HG02884 (cell line): Measurements from ENCODE around the gene CHAT.

Experiments
- ATAC-seq: cut with Tn5 transposase; IDR thresholded peaks from one replicate; pipeline ENCODE4 v1.9.1; 2021; ENCODE audit warnings: mild to moderate bottlenecking, moderate library complexity; ENCODE audit not compliant: unreplicated experiment

Gene CHAT

GRCh38 chr10:49627644-49628247 lies 13.9 kb downstream of the CHAT start:
- no peak for ATAC-seq

- no peak for ATAC-seq
These were observed 14.8 kb downstream of the CHAT start for GRCh38 chr10:49628599-49628998.

GRCh38 chr10:49629431-49629881 lies 15.6 kb downstream of the CHAT start:
- ATAC-seq, result no peak

GRCh38 chr10:49631975-49632374 lies 18.1 kb downstream of the CHAT start:
- ATAC-seq, result no peak

GRCh38 chr10:49632406-49633317 lies 18.8 kb downstream of the CHAT start:
- no peak for ATAC-seq

- ATAC-seq, result no peak
These were observed 19.7 kb downstream of the CHAT start for GRCh38 chr10:49633327-49634068.

GRCh38 chr10:49634069-49634660 lies 20.3 kb downstream of the CHAT start:
- no peak for ATAC-seq

DNA sequence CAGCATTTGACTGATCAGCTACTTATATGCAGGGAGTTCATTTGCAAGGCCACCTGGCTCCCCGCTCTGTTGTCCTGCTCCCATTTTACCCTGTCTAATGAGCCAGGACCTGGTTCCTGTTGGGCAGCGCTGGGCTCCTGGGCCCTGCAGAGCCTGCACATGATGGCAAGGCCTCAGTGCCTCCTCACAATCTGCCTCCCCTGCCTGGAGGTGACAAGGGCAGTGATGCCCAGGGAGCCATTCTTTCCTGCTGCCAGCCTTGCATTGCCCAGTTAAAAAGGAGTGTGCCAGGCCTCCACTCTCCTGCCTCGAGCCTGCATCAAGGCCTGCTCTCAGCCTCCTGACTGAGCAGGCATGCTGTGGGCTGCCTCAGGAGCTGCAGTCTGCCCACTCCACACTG lies 28.5 kb downstream of the CHAT start:
- no peak for ATAC-seq

DNA sequence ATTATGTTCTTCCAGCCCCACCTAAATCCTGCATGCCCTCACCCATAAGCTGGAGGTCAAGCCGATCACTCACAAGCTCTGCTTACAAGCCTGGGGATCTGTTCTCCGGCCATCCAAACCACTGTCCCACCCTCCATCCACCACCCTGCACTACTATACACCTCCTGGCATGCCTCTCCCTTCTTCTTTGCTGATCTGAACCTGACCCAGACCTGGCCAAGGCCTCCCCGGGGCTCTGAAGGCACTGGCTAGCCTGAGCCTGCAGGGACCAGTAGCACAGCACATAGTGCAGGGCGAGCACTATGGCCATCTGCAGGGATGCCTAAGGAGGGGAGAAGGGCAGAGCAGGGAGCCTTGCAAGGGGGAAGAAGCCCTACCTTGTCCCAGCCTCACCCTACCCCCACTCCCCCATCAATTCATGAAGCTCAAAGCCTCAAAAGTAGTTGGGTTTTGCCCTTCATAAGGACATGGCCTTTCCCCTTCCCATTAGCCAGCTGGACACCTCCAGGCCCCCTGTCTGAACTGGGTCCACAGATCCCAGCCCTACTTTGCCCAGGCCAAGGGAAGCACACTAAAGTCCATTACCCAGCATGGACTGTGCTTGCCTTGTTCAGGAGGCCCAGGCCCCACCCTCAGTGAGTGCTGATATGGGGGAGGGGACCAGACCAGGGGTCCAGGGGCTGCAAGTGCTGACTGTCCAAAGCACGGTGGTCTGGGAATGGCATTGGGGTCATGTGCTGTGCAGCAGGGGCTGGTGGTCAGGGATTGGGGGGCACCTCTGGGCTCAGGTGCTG lies 29.6 kb downstream of the CHAT start:
- ATAC-seq, result no peak

DNA sequence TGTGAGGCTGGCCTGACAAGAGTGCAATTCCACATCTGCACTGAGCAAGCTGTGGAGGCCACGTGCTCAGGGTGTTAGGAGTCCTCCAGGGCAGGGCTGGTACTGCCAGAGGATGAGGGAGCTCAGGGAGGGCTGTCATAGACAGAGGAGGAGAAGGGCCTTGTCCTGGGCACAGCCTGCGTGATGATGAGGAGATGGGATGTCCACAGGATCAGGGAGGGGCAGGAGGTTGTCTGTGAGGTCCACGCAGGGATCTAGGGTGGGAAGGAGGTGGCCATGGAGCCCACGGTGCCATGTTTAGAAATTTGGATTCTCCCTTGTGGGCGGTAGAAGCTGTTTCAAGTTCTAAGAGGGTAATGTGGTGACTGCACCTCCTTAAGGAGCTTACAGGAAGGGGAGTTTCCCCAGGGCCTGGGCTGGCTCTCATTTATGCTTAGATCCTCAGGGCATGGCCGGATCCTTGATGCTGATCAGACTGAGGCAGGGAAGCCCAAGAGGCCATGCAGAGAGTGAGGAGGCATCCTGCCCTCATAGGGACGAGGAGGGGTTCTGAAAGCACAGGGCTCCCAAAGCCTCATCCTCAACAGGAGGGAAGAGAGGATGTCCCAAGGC lies 30.3 kb downstream of the CHAT start:
- no peak for ATAC-seq

- no peak for ATAC-seq
These were observed 31.6 kb downstream of the CHAT start for GRCh38 chr10:49645417-49645816.

DNA sequence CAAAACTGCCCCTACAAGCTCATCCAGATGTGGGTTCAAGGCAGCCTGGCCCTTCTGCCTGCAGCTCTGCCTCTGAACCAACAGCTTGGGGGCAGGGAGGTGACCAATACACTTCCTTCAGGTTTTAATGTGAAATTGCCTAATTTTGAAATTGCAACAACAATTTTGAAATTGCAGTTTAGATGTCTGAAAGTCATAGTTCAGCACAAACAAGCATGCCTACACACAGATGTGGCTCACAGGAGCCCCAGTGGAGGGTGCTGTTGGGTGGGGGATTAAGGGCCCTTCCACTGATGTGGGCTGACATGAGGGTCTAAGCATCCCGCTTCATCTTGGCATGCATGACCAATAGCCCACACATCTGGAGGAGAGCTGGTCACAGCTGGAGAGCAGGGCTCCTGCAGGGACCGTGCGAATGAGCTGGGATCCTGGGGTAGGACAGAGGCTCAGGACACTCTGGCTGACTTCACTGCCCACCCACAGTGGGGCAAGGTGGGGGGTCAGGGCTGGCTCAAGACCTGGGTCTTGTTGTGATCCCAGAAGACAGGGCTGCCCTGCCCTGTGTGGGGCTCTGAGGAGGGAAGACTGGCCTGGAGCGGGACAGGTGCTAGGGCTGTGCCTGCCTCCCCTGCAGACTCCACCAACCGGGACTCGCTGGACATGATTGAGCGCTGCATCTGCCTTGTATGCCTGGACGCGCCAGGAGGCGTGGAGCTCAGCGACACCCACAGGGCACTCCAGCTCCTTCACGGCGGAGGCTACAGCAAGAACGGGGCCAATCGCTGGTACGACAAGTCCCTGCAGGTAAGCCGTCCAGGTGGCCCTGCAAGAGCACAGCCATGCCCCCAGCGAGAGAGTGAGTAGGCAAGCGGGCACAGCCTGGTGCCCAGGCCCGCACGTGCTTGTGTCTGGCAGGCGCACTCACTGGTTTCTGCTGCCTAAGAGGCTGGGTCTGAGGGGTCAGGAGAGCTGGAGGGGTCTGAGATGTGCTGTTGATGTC lies 32.3 kb downstream of the CHAT start:
- no peak for ATAC-seq

DNA sequence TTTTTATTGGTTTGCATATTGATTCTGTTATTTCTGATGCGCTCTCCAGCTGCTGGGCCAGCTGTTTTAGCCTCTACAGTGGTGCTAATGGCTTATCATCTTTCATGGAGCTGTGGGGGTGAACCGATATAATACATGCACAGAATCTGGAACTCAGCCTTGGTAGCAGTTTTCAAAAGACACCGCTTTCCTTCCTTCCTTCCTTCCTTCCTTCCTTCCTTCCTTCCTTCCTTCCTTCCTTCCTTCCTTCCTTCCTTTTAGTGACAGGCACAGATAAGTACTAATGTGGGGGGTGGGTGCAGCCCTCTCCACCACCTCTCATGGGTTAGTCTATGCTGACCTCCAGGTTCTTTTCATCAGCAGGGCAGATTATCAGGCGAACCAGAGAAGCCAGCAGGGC lies 33.7 kb downstream of the CHAT start:
- ATAC-seq, result no peak

- ATAC-seq, result no peak
These were observed 34.4 kb downstream of the CHAT start for GRCh38 chr10:49647985-49648795.

DNA sequence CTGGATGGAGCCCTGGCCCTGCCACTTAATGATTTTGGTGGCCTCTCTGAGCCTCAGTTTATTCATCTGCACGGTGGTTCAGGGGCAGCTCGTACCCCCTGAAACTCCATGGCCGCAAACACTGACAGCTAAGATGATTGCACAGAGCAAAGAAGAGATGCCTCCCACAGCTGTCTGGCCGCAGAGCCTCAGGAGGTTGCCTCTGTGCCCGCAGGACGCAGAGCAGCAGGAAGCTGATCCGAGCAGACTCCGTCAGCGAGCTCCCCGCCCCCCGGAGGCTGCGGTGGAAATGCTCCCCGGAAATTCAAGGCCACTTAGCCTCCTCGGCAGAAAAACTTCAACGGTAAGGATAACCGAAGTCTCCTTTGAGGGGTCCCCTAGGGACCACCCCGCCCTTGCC lies 35.5 kb downstream of the CHAT start:
- no peak for ATAC-seq

DNA sequence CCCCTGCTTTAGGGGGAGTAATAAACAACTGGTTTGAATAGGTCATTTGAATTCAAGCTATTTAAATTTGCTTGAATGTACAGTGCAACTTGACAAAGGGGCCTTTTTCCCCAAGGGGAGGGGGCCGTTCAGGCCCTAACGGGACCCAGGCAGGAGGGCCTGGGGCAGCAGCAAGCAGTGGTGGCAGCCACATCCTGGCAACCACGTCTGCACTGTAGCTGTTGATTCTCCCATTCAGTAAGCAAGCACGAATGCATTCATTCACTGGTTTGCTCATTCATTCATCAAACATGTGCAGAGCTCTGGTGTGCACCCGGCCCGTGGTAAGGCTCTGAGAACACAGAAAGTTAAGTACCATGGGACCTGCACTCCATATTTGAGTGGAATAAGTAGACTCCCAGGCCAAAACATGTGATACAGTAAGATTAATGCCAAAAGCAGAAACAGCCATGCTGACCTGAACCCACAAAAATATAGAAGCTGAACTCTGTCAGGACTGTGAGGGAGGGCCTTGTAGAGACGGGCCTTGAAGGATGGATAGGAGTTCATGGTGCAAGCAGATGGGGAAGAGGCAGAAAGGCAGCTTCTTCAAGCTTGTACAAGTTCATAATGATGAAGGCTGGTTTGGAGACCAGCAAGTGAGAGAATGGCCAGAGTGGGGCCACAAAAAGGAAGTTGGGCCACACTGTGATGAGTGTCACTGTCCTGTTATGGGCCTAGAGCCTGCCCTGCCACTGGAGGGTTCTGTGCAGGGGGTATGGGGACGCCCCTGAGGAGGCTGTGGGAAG lies 36.3 kb downstream of the CHAT start:
- ATAC-seq, result no peak

- ATAC-seq, result no peak
These were observed 36.8 kb downstream of the CHAT start for GRCh38 chr10:49650724-49651034.
